NCI-H345 treated with DMSO at 0.1 percent for 48 hours (cell line): ENCODE results near the gene KIF18A.
A peak's percentile ranks its signal among the peaks of the same experiment; 100 is the strongest.
"Not testable (repeated sequence)": the region's sequence is repeated elsewhere in the genome, so short reads cannot be mapped to it uniquely, and the experiment has no call there.

Experiments
- DNase-seq: peaks from one replicate; lab custom pipeline; 2025; ENCODE audit not compliant: unreplicated experiment; lab: John Stamatoyannopoulos, UW

Gene KIF18A

GRCh38 chr11:28107750-28108618, at the start of gene KIF18A, which contains the start of gene METTL15:
TSS of gene KIF18A (minus strand) at chr11:28108156. CDS start at chr11:28097947, 10,209 bp downstream.
TSS of gene METTL15 (plus strand) at chr11:28108388. CDS start at chr11:28113335, 4,947 bp downstream.
- DNase-seq, result peak; percentile 96

DNA sequence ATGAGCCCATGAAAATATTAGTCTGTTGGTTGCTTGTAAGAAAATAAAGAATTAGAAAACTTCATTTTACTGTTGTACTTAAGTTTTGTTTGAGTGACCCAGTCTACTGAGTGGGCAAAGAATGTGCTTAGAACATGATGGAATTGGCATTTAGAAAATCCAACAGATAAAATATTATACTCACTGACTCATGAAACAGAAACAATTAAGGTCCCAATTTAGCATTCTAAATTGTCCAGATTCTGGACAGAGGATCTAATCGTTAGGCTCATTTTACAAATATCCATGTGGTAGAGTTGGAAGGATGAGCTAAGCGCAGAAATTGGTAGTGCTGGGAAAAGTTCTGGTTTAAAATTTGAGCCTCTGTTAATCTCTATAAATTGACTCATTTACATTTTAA, 45.6 kb upstream of the KIF18A start:
- no peak for DNase-seq

- DNase-seq, result no peak
These were observed 44.8 kb upstream of the KIF18A start for GRCh38 chr11:28152743-28153142.

GRCh38 chr11:28146123-28146751, 38.3 kb upstream of the KIF18A start:
- DNase-seq, result no peak

GRCh38 chr11:28144808-28145207, 36.9 kb upstream of the KIF18A start:
- no peak for DNase-seq

DNA sequence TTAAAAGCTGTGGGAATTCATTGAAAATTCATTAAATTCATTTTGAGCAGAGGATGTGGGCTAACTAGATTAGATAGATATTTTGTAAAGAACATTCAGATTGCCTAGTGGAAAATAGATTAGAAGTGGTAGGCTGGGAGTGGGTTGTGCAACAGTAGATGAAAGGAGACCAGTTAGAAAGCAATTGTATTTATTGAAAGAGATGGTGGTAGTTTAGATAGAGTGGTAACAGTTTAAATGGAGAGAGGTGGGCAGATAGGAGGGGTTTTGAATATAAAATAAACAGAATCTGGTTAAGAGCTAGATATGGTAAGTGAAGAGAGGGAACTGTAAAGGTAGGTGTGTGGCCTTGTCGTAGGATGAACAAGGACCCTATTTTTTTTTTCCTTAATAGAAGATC, 34.8 kb upstream of the KIF18A start:
- no peak for DNase-seq

DNA sequence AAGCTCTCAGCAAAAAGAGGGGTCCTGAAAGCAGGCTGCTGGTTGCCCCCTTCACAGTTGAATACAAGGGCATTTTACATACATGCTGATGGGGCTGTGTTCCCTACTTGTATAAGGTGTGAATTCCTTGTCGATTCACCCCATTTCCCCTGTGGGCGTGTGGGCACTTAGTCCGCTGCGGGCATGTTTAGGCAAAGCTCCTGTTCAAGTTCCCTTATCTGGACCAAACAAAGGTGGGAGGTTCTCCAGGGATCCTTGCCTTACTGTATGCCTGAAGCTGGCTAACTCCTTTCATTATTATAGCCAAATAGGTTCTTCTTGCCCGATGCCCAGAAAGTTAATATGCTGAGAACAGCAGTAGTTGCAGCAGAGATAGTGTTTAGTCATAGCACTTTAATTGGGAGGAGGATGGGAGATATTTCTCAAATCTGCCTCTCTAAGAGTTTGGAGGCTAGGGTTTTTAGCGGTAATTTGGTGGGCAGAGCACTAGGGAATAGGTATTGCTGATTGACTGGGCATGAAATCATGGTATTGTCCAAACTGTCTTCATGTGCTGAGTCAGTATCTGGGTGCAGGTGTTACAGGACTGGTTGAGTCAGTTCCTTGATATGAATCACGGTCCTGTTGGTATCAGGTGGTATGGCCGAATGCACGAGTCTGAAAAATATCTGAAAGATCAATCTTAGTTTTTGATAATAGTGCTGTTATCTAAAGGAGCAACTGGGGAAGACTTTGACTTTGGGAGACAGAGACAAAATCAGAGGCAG, 32.9 kb upstream of the KIF18A start:
- no peak for DNase-seq

- DNase-seq, result no peak
These were observed 32.0 kb upstream of the KIF18A start for GRCh38 chr11:28139841-28140415.

- DNase-seq, result no peak
These were observed 29.9 kb upstream of the KIF18A start for GRCh38 chr11:28137832-28138231.

- DNase-seq, result no peak
These were observed 29.4 kb upstream of the KIF18A start for GRCh38 chr11:28137366-28137765.

- DNase-seq, result not testable (repeated sequence)
These were observed 28.2 kb upstream of the KIF18A start for GRCh38 chr11:28136157-28136556.

DNA sequence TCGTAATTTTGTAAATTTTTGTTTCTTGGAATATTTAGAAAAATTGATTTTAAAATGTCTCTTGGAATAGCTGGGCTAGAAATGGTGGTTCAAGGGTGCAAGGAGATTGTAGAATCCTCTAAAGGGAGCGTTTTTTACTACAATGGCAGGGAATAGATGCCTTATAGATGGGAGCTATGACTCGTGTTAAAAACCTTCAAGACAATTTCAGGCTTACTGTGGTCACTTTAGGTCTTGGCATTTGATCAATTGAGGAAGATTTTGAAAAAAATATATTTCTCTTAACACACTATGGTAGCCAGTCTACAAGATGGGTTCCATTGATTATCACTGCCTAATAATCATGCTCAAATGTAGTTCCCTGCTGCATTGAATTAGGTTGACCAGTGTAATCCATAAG, 25.2 kb upstream of the KIF18A start:
- DNase-seq, result no peak

DNA sequence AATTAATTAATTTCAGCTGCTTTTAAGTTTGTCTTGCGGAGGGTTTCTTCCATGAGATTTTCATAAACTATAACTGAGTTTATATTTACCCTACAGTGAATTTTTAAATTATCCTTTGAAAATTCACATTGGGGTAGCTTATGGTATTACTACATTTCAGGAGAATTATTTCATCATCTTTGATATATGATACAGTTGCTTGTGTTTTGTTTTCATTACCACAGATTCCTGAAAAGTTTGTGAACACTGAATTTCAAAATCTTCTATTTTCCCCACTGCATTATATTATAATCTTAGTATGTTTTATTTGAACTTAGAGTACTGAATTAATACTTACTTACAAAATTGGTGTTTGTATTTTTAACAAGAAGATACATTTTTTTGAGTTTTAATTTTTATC, 24.6 kb upstream of the KIF18A start:
- no peak for DNase-seq

GRCh38 chr11:28123151-28123581, 15.2 kb upstream of the KIF18A start:
- no peak for DNase-seq

DNA sequence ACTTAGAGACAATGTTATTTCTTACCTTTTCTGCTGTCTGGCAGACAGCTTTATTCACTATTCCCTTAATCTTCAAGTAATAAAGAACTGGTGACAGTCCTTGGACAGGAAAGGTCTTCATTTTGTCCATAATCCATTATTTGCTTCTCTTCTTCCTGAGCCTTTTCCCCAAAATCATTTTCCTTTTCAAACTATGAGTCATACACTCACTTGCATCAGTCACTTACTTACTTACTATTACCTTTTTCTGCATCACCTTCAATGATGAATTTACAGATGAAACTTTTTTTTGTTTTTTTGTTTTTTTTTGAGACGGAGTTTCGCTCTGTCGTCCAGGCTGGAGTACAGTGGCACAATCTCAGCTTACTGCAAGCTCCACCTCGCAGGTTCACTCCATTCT, 9.8 kb upstream of the KIF18A start:
- no peak for DNase-seq

DNA sequence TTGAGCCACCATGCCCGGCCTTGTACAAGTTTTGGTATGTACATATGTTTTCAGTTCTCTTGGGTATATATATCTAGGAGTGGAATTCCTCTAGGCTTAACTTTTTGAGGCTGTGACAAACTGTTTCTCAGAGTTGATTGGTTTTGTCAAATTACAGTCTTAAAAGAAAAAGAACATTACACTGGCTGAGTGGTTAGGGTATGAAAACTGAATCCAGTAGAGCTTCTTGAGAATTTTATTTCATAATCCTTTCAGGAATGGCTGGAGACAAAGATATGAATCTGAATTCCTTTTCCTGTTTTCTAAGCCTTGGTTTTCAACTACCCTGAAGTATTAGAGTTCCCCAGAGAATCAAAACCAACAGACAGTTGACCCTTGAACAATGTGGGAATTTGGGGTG, 6.8 kb upstream of the KIF18A start:
- DNase-seq, result no peak

- DNase-seq, result no peak
These were observed 6.2 kb upstream of the KIF18A start for GRCh38 chr11:28114116-28114515.

- DNase-seq, result no peak
These were observed 2.9 kb upstream of the KIF18A start for GRCh38 chr11:28110821-28111200.

- DNase-seq, result peak; percentile 63
These were observed 2.3 kb upstream of the KIF18A start for GRCh38 chr11:28110108-28110820.

- DNase-seq, result no peak
These were observed 1.0 kb upstream of the KIF18A start for GRCh38 chr11:28108958-28109357.
